Measurements from ENCODE around the gene CCDC127.
"Not testable (repeated sequence)": the region's sequence is repeated elsewhere in the genome, so short reads cannot be mapped to it uniquely, and the experiment has no call there.

Gene CCDC127

GRCh38 chr5:201672-202071 is 16.3 kb downstream of the CCDC127 start:
- DNase-seq = no peak

- no peak for DNase-seq
These were observed 17.0 kb downstream of the CCDC127 start for GRCh38 chr5:200985-201384.

DNA sequence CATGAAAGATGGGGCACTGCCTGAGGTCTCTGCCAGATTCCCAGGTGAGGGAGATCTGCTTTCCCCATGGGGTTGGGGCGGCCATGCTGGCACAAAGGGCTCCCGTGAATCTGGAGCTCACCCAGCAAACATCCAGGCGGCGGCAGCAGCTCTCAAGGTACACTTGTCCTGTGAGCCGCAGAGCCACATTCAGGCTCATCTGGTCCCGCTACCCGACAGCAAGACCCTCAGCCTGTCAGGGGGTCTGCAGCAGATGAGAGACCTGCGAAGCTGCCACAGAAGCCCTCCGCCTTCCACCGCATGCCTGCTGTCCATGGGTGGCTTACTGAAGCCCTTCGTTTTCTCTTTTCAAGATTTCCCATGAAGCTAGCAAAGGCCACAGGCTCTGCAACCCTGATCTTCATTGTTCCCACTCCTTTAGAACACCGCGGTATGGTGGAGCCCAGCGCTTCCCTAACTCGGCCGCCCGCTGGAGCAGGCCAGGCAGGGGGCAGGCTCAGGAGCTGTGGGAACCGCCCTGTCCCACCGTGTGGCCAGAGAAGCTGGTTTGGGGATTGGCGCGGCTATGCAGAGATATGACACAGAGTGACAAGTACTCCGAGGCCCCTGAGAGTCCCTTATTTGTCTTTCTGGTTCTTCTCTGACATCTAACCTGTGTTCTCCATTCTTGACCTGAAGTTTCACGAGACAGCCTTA is 17.9 kb downstream of the CCDC127 start:
- DNase-seq = no peak

DNA sequence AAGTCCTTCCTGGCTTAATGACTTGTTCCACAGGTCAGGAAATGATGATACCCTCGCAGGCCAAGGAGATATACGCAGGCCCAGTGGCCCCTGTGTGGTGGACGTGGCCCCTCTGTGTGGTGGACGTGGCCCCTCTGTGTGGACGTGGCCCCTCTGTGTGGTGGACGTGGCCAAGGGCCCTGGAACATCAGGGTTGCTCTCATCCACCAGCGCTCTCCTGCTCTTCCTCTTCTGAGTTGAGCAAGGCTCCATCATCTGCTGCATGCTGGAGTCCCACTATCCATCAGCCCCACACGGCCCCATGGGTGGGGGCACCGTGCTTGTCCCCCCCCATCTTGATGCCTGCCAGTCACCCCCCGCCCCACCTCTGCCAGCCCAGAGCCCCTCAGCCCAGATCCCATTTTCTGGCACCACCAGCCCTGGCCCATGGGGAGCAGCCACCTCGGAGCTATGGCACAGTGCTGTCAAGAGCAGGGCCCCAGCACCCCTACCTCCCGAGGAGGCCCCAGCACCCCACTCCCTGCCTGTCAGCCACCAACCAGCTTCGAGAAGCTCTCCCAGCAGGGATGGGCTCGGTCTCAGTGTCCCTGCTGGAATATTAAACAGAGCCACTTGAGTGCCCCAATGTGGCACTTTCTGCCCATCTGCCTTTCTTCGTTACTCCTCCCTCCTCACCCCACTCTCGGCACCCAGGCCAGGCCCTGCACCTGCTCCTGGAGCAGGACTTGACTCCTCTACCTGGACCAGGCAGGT is 18.6 kb downstream of the CCDC127 start:
- DNase-seq = no peak

DNA sequence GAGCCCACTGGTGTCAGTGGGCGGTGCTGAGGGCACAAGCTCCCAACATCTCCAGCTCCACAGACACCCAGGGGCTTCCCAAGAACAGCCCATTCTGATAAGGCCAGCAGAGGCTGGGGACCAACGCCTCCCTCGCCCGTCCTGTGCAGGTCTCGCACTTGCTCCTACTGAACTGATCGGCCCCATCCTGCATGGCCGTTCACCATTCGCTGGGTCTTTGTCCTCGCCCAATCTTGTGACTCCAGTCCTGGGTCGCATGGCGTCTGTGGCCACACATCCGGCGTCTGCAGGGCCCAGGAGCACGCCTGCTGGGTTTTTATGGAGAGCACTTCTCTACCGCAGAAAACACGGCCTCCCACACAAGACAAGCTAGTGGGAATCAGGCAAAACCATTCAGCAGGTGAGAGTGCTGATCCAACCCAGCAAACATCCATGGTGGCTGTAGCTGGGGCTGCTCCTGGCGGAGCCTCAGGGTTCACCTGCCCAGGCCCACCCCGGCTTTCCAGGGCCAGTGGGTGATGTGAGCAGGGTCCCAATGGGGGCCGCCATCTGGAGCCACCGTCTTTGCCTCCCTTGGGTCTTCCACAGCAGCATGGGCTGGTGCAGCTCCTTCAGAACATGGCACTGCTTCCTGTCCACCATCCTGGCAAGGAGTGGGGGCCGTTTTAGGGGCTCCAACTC is 19.3 kb downstream of the CCDC127 start:
- no peak for DNase-seq

DNA sequence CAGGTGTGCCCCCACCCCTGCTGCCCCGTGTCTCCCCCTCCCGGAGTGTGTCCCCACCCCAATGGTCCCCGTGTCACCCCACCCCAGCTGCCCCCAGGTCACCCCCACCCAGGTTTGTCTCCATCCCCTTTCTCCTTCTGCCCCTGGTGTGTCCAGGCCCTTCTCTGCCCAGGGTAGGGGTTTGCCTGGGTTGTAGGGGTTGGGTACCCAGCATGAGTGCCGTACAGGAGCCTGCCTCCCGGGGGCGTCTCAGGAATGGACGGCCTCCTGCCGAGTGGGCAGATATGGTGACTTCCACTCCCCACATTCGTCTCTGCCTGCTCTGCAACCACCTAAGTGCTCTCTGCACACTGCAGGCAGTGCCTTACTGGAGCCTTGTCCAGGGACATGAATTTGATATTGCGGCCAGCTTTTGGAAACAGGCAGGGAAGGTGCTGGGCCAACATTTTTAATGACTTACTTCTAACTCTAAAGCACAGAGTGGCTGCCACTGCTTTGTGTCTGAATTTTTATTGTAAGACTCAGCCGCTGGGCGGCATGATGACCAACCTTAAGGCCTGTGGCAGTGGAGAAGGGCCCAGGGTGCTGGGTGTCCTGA is 20.0 kb downstream of the CCDC127 start:
- DNase-seq = no peak

DNA sequence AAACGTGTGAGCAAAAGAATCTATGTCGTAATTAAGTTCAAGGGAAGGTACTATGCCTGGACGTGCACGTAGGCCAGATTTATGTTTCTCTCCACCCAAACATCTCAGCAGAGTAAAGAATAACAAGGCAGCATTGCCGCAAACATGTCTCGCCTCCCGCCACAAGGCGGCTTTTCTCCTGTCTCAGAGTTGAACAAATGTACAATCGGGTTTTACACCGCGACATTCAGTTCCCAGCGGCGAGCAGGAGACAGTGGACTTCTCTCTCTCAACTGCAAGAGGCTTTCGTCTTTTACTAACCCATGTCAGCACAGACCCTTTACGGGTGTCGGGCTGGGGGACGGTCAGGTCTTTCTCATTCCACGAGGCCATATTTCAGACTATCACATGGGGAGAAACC is 20.9 kb downstream of the CCDC127 start:
- DNase-seq = not testable (repeated sequence)

GRCh38 chr5:196350-196749 is 21.6 kb downstream of the CCDC127 start:
- DNase-seq = no peak

GRCh38 chr5:195401-196160 is 22.4 kb downstream of the CCDC127 start:
- no peak for DNase-seq

DNA sequence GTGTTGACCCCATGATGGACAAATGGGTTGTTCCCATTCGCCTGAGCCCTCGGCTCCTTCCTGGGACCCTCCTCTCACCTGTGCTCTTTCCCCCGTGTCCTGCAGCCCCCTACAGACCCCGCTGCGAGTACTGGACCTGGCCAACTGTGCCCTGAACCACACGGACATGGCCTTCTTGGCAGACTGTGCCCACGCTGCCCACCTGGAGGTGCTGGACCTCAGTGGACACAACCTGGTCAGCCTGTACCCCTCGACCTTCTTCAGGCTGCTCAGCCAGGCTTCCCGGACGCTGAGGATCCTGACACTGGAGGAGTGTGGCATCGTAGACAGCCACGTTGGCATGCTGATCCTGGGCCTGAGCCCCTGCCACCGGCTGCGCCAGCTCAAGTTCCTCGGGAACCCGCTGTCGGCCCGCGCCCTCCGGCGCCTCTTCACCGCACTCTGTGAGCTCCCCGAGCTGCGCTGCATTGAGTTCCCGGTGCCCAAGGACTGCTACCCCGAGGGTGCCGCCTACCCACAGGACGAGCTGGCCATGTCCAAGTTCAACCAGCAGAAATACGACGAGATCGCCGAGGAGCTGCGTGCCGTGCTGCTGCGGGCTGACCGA is 23.2 kb downstream of the CCDC127 start:
- DNase-seq = no peak

DNA sequence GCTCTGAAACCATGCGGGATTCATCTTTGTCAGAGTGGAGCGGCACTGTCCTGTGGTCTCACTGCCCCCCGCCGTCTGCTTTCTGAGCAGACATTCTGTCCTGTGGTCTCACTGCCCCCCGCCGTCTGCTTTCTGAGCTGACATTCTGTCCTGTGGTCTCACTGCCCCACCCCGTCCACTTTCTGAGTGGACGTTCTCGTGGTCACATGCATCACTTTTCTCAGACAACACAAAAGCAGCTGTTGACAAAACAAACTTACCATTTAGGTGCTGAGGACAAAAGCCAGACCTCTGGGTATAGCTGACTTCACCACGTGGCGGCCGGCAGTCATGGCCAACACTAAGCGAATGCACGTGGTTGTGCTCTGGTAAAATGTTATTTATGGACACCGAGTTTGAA is 23.9 kb downstream of the CCDC127 start:
- DNase-seq = no peak

DNA sequence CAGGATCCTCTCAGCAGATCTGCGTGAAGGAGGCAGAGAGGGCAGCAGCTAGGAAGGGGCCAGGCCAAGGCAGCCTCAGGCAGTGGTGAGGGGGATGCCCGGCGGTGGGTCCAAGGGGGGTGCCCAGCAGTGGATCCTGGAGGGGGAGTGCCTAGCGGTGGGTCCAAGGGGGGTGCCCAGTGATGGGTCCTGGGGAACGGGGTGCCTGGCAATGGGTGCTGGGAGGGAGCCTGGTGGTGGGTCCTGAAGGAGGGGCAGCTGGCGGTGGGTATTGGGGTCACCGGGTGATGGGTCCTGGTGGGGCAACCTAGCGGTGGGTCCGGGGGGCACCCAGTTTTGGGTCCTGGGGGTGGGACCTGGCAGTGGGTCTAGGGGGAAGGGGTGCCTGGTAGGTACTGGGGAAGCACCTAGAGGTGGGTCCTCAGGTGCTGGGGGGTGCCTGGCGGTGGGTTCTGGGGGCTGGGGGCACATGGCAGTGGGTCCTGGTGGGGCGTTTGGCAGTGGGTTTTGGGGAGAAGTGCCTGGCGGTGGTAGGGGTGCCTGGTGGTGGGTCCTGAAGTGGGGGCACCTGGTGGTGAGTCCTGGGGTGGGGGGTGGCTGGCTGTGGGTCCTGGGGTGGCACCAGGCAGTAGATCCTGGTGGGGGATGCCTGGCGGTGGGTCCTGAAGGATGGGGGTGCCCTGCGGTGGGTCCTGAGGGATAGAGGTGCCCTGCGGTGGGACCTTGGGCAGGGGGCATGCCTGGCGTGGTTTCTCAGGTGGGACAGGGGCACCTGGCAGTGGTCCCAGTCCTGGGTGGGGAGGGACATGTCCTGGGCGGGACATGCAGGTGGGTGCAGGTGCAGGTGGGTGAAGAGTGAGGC is 24.8 kb downstream of the CCDC127 start:
- no peak for DNase-seq

DNA sequence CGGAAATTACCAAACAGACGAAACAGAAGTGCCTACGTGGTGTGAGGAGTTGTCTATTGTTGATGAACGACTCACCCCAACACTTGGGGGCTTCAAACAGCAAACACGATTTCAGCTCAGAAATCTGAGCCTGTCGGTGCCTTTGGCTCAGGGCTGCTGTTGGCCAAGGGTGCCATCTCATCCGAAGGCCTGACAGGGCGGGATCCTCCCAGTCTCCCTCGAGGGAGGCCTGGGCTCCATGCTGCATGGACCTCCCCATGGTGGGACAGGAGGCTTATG is 25.3 kb downstream of the CCDC127 start:
- DNase-seq = no peak

GRCh38 chr5:191949-192690 is 25.8 kb downstream of the CCDC127 start:
- no peak for DNase-seq

DNA sequence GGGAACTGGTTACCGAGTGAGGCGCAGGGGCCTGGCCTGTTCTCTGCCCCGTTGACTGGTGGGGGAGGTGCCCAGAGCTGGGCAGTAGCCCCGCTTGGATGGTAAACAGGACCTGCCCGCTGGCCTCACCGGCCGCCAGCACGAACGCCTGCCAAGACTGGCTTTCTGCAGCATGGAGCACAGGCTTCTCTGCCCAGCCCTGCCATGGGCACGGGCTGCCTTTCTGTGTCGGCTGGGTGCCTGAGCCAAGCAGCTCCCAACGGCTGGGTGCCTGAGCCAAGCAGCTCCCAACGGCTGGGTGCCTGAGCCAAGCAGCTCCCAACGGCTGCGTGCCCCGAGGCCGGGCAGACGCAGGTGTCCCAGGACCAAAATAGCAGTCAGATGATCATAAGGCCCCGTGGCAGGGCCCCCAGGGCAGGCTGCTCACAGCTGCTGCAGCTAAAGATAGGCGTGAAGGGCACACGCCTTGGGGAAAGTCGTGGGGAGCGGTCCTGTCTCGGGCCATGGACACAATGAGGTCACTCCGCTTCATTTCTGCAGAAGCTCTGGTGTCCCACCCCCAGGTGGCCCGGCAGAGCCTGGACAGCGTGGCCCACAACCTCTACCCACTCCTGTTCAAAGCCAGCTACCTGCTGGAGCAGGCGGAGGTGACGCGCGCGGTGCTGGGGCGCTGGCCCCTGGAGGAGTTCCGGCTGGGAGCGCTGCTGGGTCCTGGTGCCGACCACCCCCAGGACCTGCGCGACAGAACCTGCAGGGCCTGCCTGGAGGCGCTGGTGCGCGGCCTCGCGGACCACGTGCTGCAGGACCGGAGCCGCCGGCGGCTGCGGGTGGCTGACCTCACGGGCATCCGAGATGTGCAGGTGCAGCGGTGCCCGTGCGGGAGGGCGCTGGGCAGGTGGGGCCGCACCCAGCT is 26.7 kb downstream of the CCDC127 start, which contains the start of gene LRRC14B:
Gene LRRC14B (plus strand): TSS at position 460 of the 913 bp plus-strand sequence. CDS start 44 bp downstream, at position 504.
- DNase-seq = peak; percentile 96

DNA sequence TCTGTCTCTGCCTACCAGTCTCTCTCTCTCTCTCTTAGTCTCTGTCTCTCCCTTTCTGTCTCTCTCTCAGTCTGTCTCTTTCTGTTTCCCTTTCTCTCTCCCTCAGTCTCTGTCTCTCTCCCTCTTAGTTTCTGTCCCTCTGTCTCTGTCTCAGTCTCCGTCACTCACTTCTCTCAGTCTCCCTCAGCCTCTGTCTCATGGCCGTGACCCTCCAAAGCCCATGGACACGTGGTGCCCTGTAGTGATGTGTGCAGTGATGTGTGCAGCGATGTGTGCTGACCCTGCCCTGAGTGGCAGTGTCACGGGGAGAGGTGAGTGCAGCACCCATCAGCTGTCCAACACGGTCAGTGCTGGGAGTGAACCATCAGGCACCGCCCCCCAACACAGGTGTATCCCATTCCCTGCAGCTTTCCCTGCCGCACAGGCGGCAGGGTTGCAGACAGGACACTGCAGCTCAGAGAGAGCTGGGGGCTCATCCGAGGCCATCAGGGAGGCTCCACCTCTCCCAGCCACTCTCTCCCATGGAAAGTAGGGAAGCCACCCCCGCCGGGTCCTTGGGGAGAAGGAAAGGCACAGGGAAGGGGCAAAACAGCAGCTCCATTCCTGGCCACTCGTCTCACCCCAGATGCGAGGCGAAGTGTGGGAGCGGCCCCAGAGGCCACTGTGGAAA is 27.5 kb downstream of the CCDC127 start:
- DNase-seq = peak; percentile 56

DNA sequence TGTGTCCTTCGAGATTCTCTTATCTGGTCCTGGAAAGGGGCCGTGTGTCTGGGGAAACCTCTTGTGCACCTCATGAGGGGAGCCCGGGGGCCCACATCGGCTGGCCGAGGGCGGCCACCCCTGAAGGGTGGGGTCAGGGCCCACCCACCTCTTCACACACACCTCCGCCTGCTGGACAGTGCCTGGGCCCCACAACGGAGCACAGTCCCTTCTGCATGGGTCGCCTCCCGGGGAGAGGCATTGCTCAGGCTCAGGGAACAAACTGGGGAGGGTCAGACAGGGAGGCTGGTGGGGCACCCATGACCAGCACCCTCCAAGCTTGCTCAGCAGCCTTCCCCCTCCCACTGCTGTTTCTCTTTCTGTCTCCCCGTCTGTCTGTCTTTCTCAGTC is 28.0 kb downstream of the CCDC127 start:
- DNase-seq = no peak

- DNase-seq = no peak
These were observed 28.5 kb downstream of the CCDC127 start for GRCh38 chr5:189486-189885.
